Smooth muscle cell (in vitro differentiated cells): ENCODE results near the gene IQCF2. TPM values are rescaled to one million over a fixed set of nuclear protein-coding genes. Genes with fewer than 3 reads are reported as not detected.

Experiments
- DNase-seq: peaks from one replicate; lab custom pipeline; 2025; ENCODE audit not compliant: unreplicated experiment; lab: John Stamatoyannopoulos, UW
- H2AFZ ChIP-seq: fragments of 200-600 bp; sonication (generic); 2 replicates; pipeline ENCODE4 v1.6.0; 2016; ENCODE audit warnings: antibody characterized with exemption, low read depth, mild to moderate bottlenecking
- H3F3A ChIP-seq: fragments of 200-600 bp; sonication (generic); 2 replicates; pipeline ENCODE4 v1.6.0; 2017; ENCODE audit warnings: antibody characterized with exemption, low read depth
- H3K27ac ChIP-seq: fragments of 200-600 bp; sonication (generic); 2 replicates; pipeline ENCODE4 v1.5.1; 2016; ENCODE audit warnings: low read depth, mild to moderate bottlenecking
- H3K27me3 ChIP-seq: fragments of 200-600 bp; sonication (generic); 2 replicates; pipeline ENCODE4 v1.6.1; 2016; ENCODE audit warnings: low read depth, mild to moderate bottlenecking
- H3K36me3 ChIP-seq: fragments of 200-600 bp; sonication (generic); 2 replicates; pipeline ENCODE4 v1.5.1; 2016; ENCODE audit warnings: low read depth
- H3K4me1 ChIP-seq: fragments of 200-600 bp; sonication (generic); 2 replicates; pipeline ENCODE4 v1.5.1; 2016; ENCODE audit warnings: low read depth
- H3K4me2 ChIP-seq: fragments of 200-600 bp; sonication (generic); 2 replicates; pipeline ENCODE4 v1.6.0; 2016; ENCODE audit warnings: mild to moderate bottlenecking
- H3K4me3 ChIP-seq: fragments of 200-600 bp; sonication (generic); 2 replicates; pipeline ENCODE4 v1.5.1; 2016; ENCODE audit warnings: mild to moderate bottlenecking
- H3K79me2 ChIP-seq: fragments of 200-600 bp; sonication (generic); 2 replicates; pipeline ENCODE4 v1.6.0; 2016; ENCODE audit warnings: low read depth, mild to moderate bottlenecking
- H3K9ac ChIP-seq: fragments of 200-600 bp; sonication (generic); 2 replicates; pipeline ENCODE4 v1.6.0; 2016; ENCODE audit warnings: low read depth
- H3K9me3 ChIP-seq: fragments of 200-600 bp; sonication (generic); replicated peaks from 2 replicates; pipeline ENCODE4 v1.5.1; 2016; ENCODE audit warnings: low read depth
- H4K20me1 ChIP-seq: fragments of 200-600 bp; sonication (generic); 2 replicates; pipeline ENCODE4 v1.6.0; 2016; ENCODE audit warnings: low read depth
- CTCF ChIP-seq: fragments of 200-600 bp; sonication (generic); IDR thresholded peaks from 2 replicates; pipeline ENCODE4 v1.5.1; 2017; ENCODE audit warnings: borderline replicate concordance, mild to moderate bottlenecking, antibody characterized with exemption; ENCODE audit not compliant: insufficient read depth, poor library complexity, severe bottlenecking
- WGBS: methylation state at CpG from one replicate; pipeline ENCODE4 v1.1.7; 2016; ENCODE audit warnings: low lambda C conversion rate; 5-methylcytosine and 5-hydroxymethylcytosine counted together
- polyA plus RNA-seq: library from polyadenylated mRNA; unstranded; fragments of >200 nt; fragmentation: Nextera tagmentation; extraction: Ambion mirVana; gene quantifications from 2 replicates; pipeline ENCODE4 v1.2.1, GENCODE V29; 2016
- small RNA-seq: library from RNA; depleted of rRNA; stranded (forward); fragments of <200 nt; gene quantifications from one replicate; pipeline ENCODE3, GENCODE V24; 2014
- total RNA-seq: library from RNA; depleted of rRNA; stranded (reverse); fragments of >200 nt; gene quantifications from 2 replicates; pipeline ENCODE4 v1.2.3, GENCODE V29; 2014

IQCF2 gene
- total and polyA plus RNA-seq, 2 experiments from 2014 or later = not detected

- Histone ChIP-seq H3K27ac (no peak overlapping the region), H4K20me1 (no peaks in the 10 kb centered on the region), H3K9ac (no peak overlapping the region), H3F3A (no peaks in the 10 kb centered on the region), H3K27me3 (no peaks in the 10 kb centered on the region), H3K36me3 (no peaks in the 10 kb centered on the region), H2AFZ (no peak overlapping the region), H3K4me2 (no peak overlapping the region), H3K4me1 (no peaks in the 10 kb centered on the region), H3K79me2 (no peaks in the 10 kb centered on the region), H3K9me3 (no peaks in the 10 kb centered on the region), H3K4me3 (no peak overlapping the region)
- no peak for DNase-seq
- TF ChIP-seq CTCF = no peak
- 84% methylated on average over 4 of the region's 4 CpGs for WGBS
These were observed 46.6 kb downstream of the IQCF2 start for GRCh38 chr3:51908026-51908425.

Small RNA genes lying within 50 kb of the gene (small RNA-seq; reads per million reads assigned to genes)
- gene RN7SL504P = 0.13 reads per million

Other genes starting within 250 kb of the IQCF2 start
- 33.4 and 41.0 TPM in 2 replicates for gene TEX264, start 190.4 kb upstream of the IQCF2 start, total RNA-seq
- gene TEX264, start 190.4 kb upstream of the IQCF2 start, polyA plus RNA-seq = 39.8 and 51.6 TPM in 2 replicates
- gene GRM2, start 154.5 kb upstream of the IQCF2 start, total RNA-seq = 0.63 TPM in 1 of 2 replicates, not detected in the other
- 0.40 and 0.65 TPM in 2 replicates for gene GRM2, start 154.5 kb upstream of the IQCF2 start, polyA plus RNA-seq
- gene IQCF6, start 82.4 kb upstream of the IQCF2 start, total RNA-seq = not detected in 2 replicates
- gene IQCF6, start 82.4 kb upstream of the IQCF2 start, polyA plus RNA-seq = not detected in 2 replicates
- gene IQCF5, start 14.0 kb downstream of the IQCF2 start, total RNA-seq = not detected in 2 replicates
- not detected in 2 replicates for gene IQCF5, start 14.0 kb downstream of the IQCF2 start, polyA plus RNA-seq
- not detected in 2 replicates for gene IQCF1, start 41.7 kb downstream of the IQCF2 start, total RNA-seq
- not detected in 2 replicates for gene IQCF1, start 41.7 kb downstream of the IQCF2 start, polyA plus RNA-seq
- 10.0 and 13.1 TPM in 2 replicates for gene RRP9, start 80.3 kb downstream of the IQCF2 start, total RNA-seq
- gene RRP9, start 80.3 kb downstream of the IQCF2 start, polyA plus RNA-seq = 21.2 and 23.9 TPM in 2 replicates
- 7.2 and 15.1 TPM in 2 replicates for gene PARP3, start 80.7 kb downstream of the IQCF2 start, total RNA-seq
- gene PARP3, start 80.7 kb downstream of the IQCF2 start, polyA plus RNA-seq = 10.5 and 12.3 TPM in 2 replicates
- gene GPR62, start 93.8 kb downstream of the IQCF2 start, total RNA-seq = 0.18 TPM in 1 of 2 replicates, not detected in the other
- 0.09 and 0.52 TPM in 2 replicates for gene GPR62, start 93.8 kb downstream of the IQCF2 start, polyA plus RNA-seq
- 42.6 and 51.4 TPM in 2 replicates for gene PCBP4, start 105.8 kb downstream of the IQCF2 start, total RNA-seq
- gene PCBP4, start 105.8 kb downstream of the IQCF2 start, polyA plus RNA-seq = 81.2 and 97.4 TPM in 2 replicates
- gene ABHD14B, start 112.4 kb downstream of the IQCF2 start, total RNA-seq = 17.8 and 18.9 TPM in 2 replicates
- 26.2 and 31.4 TPM in 2 replicates for gene ABHD14B, start 112.4 kb downstream of the IQCF2 start, polyA plus RNA-seq
- gene ABHD14A, start 113.4 kb downstream of the IQCF2 start, total RNA-seq = 6.2 and 16.1 TPM in 2 replicates
- 38.6 and 49.7 TPM in 2 replicates for gene ABHD14A, start 113.4 kb downstream of the IQCF2 start, polyA plus RNA-seq
- gene ACY1, start 121.9 kb downstream of the IQCF2 start, total RNA-seq = 39.6 and 43.0 TPM in 2 replicates
- gene ACY1, start 121.9 kb downstream of the IQCF2 start, polyA plus RNA-seq = 33.8 and 38.4 TPM in 2 replicates
- gene RPL29, start 134.3 kb downstream of the IQCF2 start, total RNA-seq = 1,004 and 1,042 TPM in 2 replicates
- 708 and 743 TPM in 2 replicates for gene RPL29, start 134.3 kb downstream of the IQCF2 start, polyA plus RNA-seq
- gene DUSP7, start 195.0 kb downstream of the IQCF2 start, total RNA-seq = 25.0 and 26.8 TPM in 2 replicates
- gene DUSP7, start 195.0 kb downstream of the IQCF2 start, polyA plus RNA-seq = 12.4 and 13.3 TPM in 2 replicates